Mesenchymal stem cell (in vitro differentiated cells and primary cell): ENCODE results near the gene ACBD4.
A peak's percentile ranks its signal among the peaks of the same experiment; 100 is the strongest.

Experiments used
- DNase-seq: peaks from one replicate; pipeline ENCODE4 v3.0.0-alpha.2; 2013
- H2AFZ ChIP-seq: one replicate; pipeline ENCODE4 v1.6.1; 2013; ENCODE audit warnings: low read depth, mild to moderate bottlenecking, control low read depth, inconsistent platforms, low read length, moderate library complexity
- H2AK5ac ChIP-seq: 2 replicates; pipeline ENCODE4 v1.6.1; 2013; ENCODE audit warnings: low read length, moderate library complexity, mild to moderate bottlenecking, inconsistent platforms; ENCODE audit not compliant: severe bottlenecking
- H2BK120ac ChIP-seq: one replicate; pipeline ENCODE4 v1.6.1; 2013; ENCODE audit warnings: low read depth, mild to moderate bottlenecking, inconsistent platforms, low read length, moderate library complexity
- H2BK12ac ChIP-seq, 2 experiments: one replicate each; pipeline ENCODE4 v1.6.1; 2013; ENCODE audit warnings: inconsistent platforms in 2 of 2, low read length in 2 of 2, mild to moderate bottlenecking in 2 of 2, moderate library complexity in 2 of 2, control low read depth in 1 of 2
- H2BK15ac ChIP-seq: one replicate; pipeline ENCODE4 v1.6.1; 2013; ENCODE audit warnings: mild to moderate bottlenecking, low read depth, inconsistent platforms; ENCODE audit not compliant: poor library complexity, severe bottlenecking
- H2BK5ac ChIP-seq: 2 replicates; pipeline ENCODE4 v1.6.1; 2013; ENCODE audit warnings: low read depth, mild to moderate bottlenecking, low read length, control low read depth, inconsistent platforms; ENCODE audit not compliant: poor library complexity, severe bottlenecking
- H3K14ac ChIP-seq, 2 experiments: one replicate each; pipeline ENCODE4 v1.6.1; 2013; ENCODE audit warnings: inconsistent platforms in 2 of 2, low read length in 2 of 2, control low read depth in 1 of 2, mild to moderate bottlenecking in 1 of 2, moderate library complexity in 1 of 2
- H3K18ac ChIP-seq, 2 experiments: one replicate each; pipeline ENCODE4 v1.6.1; 2013; ENCODE audit warnings: inconsistent platforms in 2 of 2, low read length in 2 of 2, control low read depth in 1 of 2, low read depth in 1 of 2, mild to moderate bottlenecking in 1 of 2
- H3K23ac ChIP-seq, 2 experiments: one replicate each; pipeline ENCODE4 v1.6.1; 2013; ENCODE audit warnings: inconsistent platforms in 2 of 2, low read length in 2 of 2, mild to moderate bottlenecking in 2 of 2, moderate library complexity in 2 of 2, control low read depth in 1 of 2
- H3K27ac ChIP-seq: 2 replicates; pipeline ENCODE4 v1.5.1; 2013; ENCODE audit warnings: mild to moderate bottlenecking, moderate library complexity, low read length, control low read depth, inconsistent platforms; ENCODE audit not compliant: poor library complexity, severe bottlenecking
- H3K27me3 ChIP-seq, 2 experiments: 2 replicates each; pipeline versions ENCODE4 v1.6.1 to v1.7.0; 2013; ENCODE audit warnings: low read length in 2 of 2, mild to moderate bottlenecking in 2 of 2, moderate library complexity in 2 of 2, control low read depth in 1 of 2, inconsistent platforms in 1 of 2; ENCODE audit not compliant: control insufficient read depth in 1 of 2, insufficient read depth in 1 of 2
- H3K36me3 ChIP-seq, 2 experiments: 2 replicates each; pipeline versions ENCODE4 v1.6.1 to v1.7.0; 2013; ENCODE audit warnings: low read length in 2 of 2, control low read depth in 1 of 2, inconsistent platforms in 1 of 2, low read depth in 1 of 2, mild to moderate bottlenecking in 1 of 2; ENCODE audit not compliant: insufficient read depth in 2 of 2, control insufficient read depth in 1 of 2
- H3K4ac ChIP-seq, 2 experiments: one replicate each; pipeline ENCODE4 v1.6.1; 2013; ENCODE audit warnings: inconsistent platforms in 2 of 2, low read length in 2 of 2, mild to moderate bottlenecking in 2 of 2, moderate library complexity in 2 of 2, control low read depth in 1 of 2, low read depth in 1 of 2
- H3K4me1 ChIP-seq: 2 replicates; pipeline ENCODE4 v1.6.1; 2013; ENCODE audit warnings: low read depth, low read length, control low read depth; ENCODE audit not compliant: control insufficient read depth, insufficient read depth
- H3K4me2 ChIP-seq: 2 replicates; pipeline ENCODE4 v1.6.1; 2013; ENCODE audit warnings: low read length, mild to moderate bottlenecking, inconsistent platforms; ENCODE audit not compliant: poor library complexity, severe bottlenecking
- H3K4me3 ChIP-seq, 2 experiments: 2 replicates each; pipeline versions ENCODE4 v1.5.1 to v1.7.0; 2013; ENCODE audit warnings: low read length in 2 of 2, mild to moderate bottlenecking in 2 of 2, control low read depth in 1 of 2, low read depth in 1 of 2; ENCODE audit not compliant: insufficient read depth in 1 of 2
- H3K79me1 ChIP-seq: replicated peaks from 2 replicates; pipeline ENCODE4 v1.6.1; 2013; ENCODE audit warnings: mild to moderate bottlenecking, control low read depth, low read length, inconsistent platforms; ENCODE audit not compliant: poor library complexity, severe bottlenecking
- H3K9ac ChIP-seq: 2 replicates; pipeline ENCODE4 v1.7.0; 2013; ENCODE audit warnings: mild to moderate bottlenecking, low read length, moderate library complexity
- H3K9me3 ChIP-seq: 2 replicates; pipeline ENCODE4 v1.7.0; 2013; ENCODE audit warnings: mild to moderate bottlenecking, low read length; ENCODE audit not compliant: control insufficient read depth
- H4K8ac ChIP-seq: one replicate; pipeline ENCODE4 v1.6.1; 2013; ENCODE audit warnings: inconsistent platforms, mild to moderate bottlenecking, low read length, moderate library complexity
- H4K91ac ChIP-seq: one replicate; pipeline ENCODE4 v1.6.1; 2013; ENCODE audit warnings: mild to moderate bottlenecking, low read length, inconsistent platforms
- WGBS: methylation state at CpG from one replicate; pipeline ENCODE4 v1.1.7; 2013; ENCODE audit warnings: mixed read lengths; 5-methylcytosine and 5-hydroxymethylcytosine counted together

Gene ACBD4

DNA sequence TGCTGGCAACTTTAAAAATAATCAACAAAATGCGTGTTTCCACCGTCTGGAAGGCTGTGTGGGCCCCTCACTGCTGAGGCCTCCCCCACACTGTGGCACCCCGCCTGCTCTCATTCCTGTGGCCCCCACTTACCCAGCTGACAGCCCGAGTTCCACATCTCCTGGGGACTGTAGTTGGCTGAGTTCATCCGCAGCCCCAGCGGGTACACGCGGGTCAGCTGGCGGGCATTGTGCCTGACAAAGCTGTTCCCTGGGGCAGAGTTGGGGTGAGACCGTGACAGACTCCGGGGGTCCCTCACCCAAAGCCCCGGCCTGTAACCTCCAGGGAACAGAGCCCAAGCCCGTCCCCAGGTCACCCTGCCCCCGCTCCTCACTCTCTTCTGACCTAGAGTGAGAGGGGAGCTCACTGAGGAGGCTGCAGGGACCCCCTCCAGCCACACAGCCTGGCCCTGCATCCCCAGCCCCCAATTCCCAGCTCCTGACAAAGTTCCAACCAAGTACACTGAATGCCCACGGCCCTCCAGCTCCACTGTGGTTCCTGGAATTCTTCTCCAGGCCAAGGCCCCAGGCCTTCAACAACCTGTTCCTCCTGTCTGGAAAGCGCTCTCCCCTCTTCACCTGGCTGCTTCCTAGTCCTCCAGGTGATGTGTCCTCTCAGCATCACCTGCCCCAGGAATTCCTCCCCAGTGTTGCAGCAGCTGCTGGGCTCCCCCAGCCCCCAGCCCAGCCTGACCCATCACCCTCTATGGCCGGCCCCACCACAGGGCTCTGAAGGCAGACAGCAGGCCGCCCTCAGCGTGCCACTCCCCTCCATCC, 21.2 kb upstream of the ACBD4 start:
- H3K4ac ChIP-seq = no peak overlapping the region
- no peaks in the 10 kb centered on the region for H3K27me3 ChIP-seq
- H3K4me3 ChIP-seq = no peak overlapping the region
- peak overlapping the region; percentile 20 for H4K91ac ChIP-seq
- H3K79me1 ChIP-seq = peaks cover 30% of the 10 kb centered on the region
- no peak overlapping the region for H3K14ac ChIP-seq
- H4K8ac ChIP-seq = no peak overlapping the region
- peaks cover 53 to 67% of the 10 kb centered on the region in 2 experiments for H3K36me3 ChIP-seq
- no peak for DNase-seq
- no peak overlapping the region for H2AK5ac ChIP-seq
- no peak overlapping the region for H2BK5ac ChIP-seq
- no peak overlapping the region for H3K23ac ChIP-seq
- H3K9ac ChIP-seq = no peak overlapping the region
- no peak overlapping the region for H2BK120ac ChIP-seq
- 92% methylated on average over 19 of the region's 19 CpGs for WGBS
- no peak overlapping the region for H3K27ac ChIP-seq
- no peak overlapping the region for H2BK12ac ChIP-seq
- no peak overlapping the region for H2AFZ ChIP-seq
- H3K4me1 ChIP-seq = peaks cover 43% of the 10 kb centered on the region
- peak overlapping the region; percentile 20 for H2BK15ac ChIP-seq
- no peak overlapping the region for H3K18ac ChIP-seq
- H3K9me3 ChIP-seq = no peaks in the 10 kb centered on the region
- no peak overlapping the region for H3K4me2 ChIP-seq

DNA sequence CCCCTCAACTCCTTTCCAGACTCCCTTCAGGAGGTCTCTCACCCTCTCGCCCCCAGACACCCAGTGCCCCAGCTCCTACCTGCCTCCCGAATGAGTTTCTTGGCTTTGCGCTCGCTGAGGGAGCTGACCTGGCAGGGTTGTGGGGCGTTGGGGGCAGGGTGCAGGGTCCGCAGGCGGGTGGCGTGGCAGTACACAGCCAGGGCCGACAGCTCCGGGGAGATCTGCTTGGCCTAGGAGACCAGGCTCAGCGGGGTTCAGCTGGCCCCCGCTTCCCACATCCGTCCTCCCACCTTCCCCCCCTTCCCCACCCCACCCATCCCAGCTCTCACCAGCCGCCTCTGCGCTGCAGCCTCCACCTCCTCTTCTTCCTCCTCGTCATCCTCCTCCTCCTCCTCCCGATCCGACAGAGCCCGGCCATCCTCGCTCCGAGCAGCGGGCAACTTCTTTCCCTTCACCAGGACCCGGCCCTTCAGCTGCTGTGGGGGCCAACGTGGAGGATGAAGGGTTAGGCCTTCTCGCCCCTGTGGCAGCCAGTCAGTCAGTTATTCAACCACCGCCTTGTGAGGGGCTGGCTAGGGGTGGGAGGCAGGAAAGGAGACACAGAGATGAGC, 20.4 kb upstream of the ACBD4 start:
- Histone ChIP-seq H3K27me3 (no peaks in the 10 kb centered on the region), H3K4me2 (no peak overlapping the region), H2BK120ac (no peak overlapping the region), H3K9ac (no peak overlapping the region), H3K4ac (no peak overlapping the region), H2BK15ac (no peak overlapping the region), H3K36me3 (peaks cover 56 to 73% of the 10 kb centered on the region in 2 experiments), H3K18ac (no peak overlapping the region), H3K4me3 (no peak overlapping the region), H2AK5ac (no peak overlapping the region), H3K9me3 (no peaks in the 10 kb centered on the region), H2AFZ (no peak overlapping the region), H3K27ac (no peak overlapping the region), H3K79me1 (peaks cover 34% of the 10 kb centered on the region), H2BK5ac (no peak overlapping the region), H3K4me1 (peaks cover 47% of the 10 kb centered on the region), H4K91ac (no peak overlapping the region), H4K8ac (no peak overlapping the region), H3K14ac (no peak overlapping the region), H2BK12ac (no peak overlapping the region), H3K23ac (peak overlapping the region in 1 of 2 experiments; percentile 9)
- 94% methylated on average over 26 of the region's 26 CpGs for WGBS
- no peak for DNase-seq

- Histone ChIP-seq H4K8ac (no peak overlapping the region), H2BK12ac (no peak overlapping the region), H3K27me3 (no peaks in the 10 kb centered on the region), H3K9me3 (no peaks in the 10 kb centered on the region), H3K9ac (no peak overlapping the region), H3K18ac (no peak overlapping the region), H3K27ac (no peak overlapping the region), H2AK5ac (no peak overlapping the region), H3K23ac (no peak overlapping the region), H3K4me3 (no peak overlapping the region), H2BK5ac (no peak overlapping the region), H3K4me1 (peaks cover 46% of the 10 kb centered on the region), H3K14ac (no peak overlapping the region), H4K91ac (no peak overlapping the region), H2BK15ac (no peak overlapping the region), H2AFZ (no peak overlapping the region), H3K36me3 (peaks cover 56 to 80% of the 10 kb centered on the region in 2 experiments), H3K79me1 (peaks cover 39% of the 10 kb centered on the region), H2BK120ac (no peak overlapping the region), H3K4ac (no peak overlapping the region), H3K4me2 (no peak overlapping the region)
- WGBS = 73% methylated on average over 8 of the region's 11 CpGs
- no peak for DNase-seq
These were observed 19.6 kb upstream of the ACBD4 start for GRCh38 chr17:45115871-45116270.

DNA sequence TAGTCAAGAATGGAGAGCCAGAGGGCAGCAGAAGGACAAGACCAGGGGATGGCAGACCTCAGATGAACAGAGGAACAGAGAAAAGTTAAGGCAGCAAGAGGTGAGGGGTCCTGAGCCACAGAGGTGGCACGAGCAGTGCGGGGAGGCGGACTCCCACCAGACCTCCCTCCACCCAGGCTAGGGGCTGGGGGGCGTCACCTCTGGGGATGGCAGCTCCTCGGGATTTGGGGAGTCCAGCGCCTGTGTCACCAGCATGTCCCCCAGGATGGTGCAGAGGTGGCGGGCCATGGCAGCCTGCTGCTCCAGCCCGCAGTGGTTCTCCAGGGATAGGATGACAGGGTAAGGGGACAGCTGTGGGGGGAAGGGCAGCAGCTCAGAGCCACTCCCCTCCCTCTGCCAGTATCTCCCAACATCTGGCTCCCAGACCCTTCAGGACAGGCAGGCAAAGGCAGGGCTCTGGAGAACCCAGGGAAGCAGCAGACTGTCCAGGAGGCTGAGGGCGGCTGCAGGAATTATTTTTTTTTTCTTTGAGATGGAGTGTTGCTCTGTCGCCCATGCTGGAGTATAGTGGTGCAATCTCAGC, 19.0 kb upstream of the ACBD4 start:
- H2BK5ac ChIP-seq = no peak overlapping the region
- peak overlapping the region; percentile 61 for H2AK5ac ChIP-seq
- no peak overlapping the region for H3K27ac ChIP-seq
- no peak overlapping the region for H2BK12ac ChIP-seq
- peaks cover 56 to 80% of the 10 kb centered on the region in 2 experiments for H3K36me3 ChIP-seq
- peaks cover 39% of the 10 kb centered on the region for H3K4me1 ChIP-seq
- H3K14ac ChIP-seq = no peak overlapping the region
- H2AFZ ChIP-seq = no peak overlapping the region
- H4K91ac ChIP-seq = no peak overlapping the region
- H2BK120ac ChIP-seq = no peak overlapping the region
- H3K18ac ChIP-seq = peak overlapping the region in 1 of 2 experiments; percentile 24
- H2BK15ac ChIP-seq = no peak overlapping the region
- H4K8ac ChIP-seq = peak overlapping the region; percentile 31
- no peak for DNase-seq
- WGBS = 92% methylated on average over 9 of the region's 10 CpGs
- H3K4me3 ChIP-seq = no peak overlapping the region
- no peak overlapping the region for H3K4ac ChIP-seq
- H3K23ac ChIP-seq = no peak overlapping the region
- H3K9ac ChIP-seq = no peak overlapping the region
- H3K4me2 ChIP-seq = no peak overlapping the region
- no peaks in the 10 kb centered on the region for H3K27me3 ChIP-seq
- peaks cover 40% of the 10 kb centered on the region for H3K79me1 ChIP-seq
- H3K9me3 ChIP-seq = no peaks in the 10 kb centered on the region
